ENCODE data around the gene SDC1. TPM values are rescaled to one million over a fixed set of nuclear protein-coding genes. Genes with fewer than 3 reads are reported as not detected.

Gene SDC1
- total RNA-seq, 1 donor from 2014 or later: 74.3 TPM

DNA sequence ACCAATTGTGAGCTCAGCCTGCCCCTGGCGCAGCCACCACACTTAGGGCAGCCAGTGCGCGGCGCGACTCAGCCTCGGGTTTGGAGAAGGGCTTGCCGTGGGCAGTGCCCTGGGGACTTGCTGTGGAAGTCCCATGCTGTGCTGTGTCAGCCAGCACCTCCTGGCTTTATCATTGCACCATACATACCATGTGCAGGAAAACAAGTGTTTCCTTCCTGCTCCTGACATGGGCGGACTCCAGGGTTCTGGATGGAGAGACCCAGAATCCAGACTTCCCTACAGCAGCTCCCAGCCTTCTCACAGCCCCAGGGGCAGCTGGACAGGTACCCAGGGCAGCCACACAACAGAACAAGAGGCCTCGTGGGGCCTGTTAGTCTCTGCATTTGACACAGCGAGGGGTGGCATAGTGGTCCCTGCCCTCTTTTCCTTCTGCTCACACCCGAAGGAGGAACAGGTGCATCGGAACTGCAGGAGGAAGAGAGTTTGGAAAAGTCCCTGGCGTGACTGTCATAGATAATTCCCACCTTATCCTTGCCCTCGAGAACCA, 54.2 kb downstream of the SDC1 start:
- Histone ChIP-seq H3K79me2 (ENCODE audit: insufficient read depth, low read length) (no peaks in the 10 kb centered on the region), H3K9ac (ENCODE audit: low read length) (no peak overlapping the region), H3K27me3 (ENCODE audit: insufficient read depth, low read length) (no peaks in the 10 kb centered on the region), H2AFZ (ENCODE audit: low read depth, low read length) (no peak overlapping the region), H3K36me3 (ENCODE audit: insufficient read depth, low read length) (no peaks in the 10 kb centered on the region), H3K27ac (ENCODE audit: low read depth, low read length) (no peak overlapping the region), H3K9me3 (ENCODE audit: insufficient read depth, low read depth, low read length) (no peaks in the 10 kb centered on the region), H3K4me1 (ENCODE audit: insufficient read depth, low read length) (peaks cover 34% of the 10 kb centered on the region), H3K4me2 (ENCODE audit: low read length) (no peak overlapping the region), H4K20me1 (ENCODE audit: insufficient read depth, low read length) (no peaks in the 10 kb centered on the region), H3K4me3 (ENCODE audit: insufficient read depth, low read depth, low read length) (no peak overlapping the region)
- FAIRE-seq (no peak), DNase-seq (ENCODE audit: low read depth) (no peak)
- Mint-ChIP-seq H3K27me3 (ENCODE audit: low read depth, unreplicated experiment) (peaks cover 4% of the 10 kb centered on the region), H3K4me1 (ENCODE audit: low read depth, unreplicated experiment) (peaks cover 15% of the 10 kb centered on the region), H3K27ac (ENCODE audit: unreplicated experiment) (no peak overlapping the region), H3K36me3 (ENCODE audit: low read depth, unreplicated experiment) (no peaks in the 10 kb centered on the region), H3K9me3 (ENCODE audit: unreplicated experiment) (no peaks in the 10 kb centered on the region), H3K4me3 (ENCODE audit: unreplicated experiment) (no peak overlapping the region)
- TF ChIP-seq, protein P1, sequence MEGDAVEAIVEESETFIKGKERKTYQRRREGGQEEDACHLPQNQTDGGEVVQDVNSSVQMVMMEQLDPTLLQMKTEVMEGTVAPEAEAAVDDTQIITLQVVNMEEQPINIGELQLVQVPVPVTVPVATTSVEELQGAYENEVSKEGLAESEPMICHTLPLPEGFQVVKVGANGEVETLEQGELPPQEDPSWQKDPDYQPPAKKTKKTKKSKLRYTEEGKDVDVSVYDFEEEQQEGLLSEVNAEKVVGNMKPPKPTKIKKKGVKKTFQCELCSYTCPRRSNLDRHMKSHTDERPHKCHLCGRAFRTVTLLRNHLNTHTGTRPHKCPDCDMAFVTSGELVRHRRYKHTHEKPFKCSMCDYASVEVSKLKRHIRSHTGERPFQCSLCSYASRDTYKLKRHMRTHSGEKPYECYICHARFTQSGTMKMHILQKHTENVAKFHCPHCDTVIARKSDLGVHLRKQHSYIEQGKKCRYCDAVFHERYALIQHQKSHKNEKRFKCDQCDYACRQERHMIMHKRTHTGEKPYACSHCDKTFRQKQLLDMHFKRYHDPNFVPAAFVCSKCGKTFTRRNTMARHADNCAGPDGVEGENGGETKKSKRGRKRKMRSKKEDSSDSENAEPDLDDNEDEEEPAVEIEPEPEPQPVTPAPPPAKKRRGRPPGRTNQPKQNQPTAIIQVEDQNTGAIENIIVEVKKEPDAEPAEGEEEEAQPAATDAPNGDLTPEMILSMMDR (IDR thresholded peaks at IDR 0.05; ENCODE audit: insufficient read depth, low read depth, low read length): no peak
- TF ChIP-seq EZH2 (IDR thresholded peaks at IDR 0.05; ENCODE audit: insufficient read depth, low read length): no peak

DNA sequence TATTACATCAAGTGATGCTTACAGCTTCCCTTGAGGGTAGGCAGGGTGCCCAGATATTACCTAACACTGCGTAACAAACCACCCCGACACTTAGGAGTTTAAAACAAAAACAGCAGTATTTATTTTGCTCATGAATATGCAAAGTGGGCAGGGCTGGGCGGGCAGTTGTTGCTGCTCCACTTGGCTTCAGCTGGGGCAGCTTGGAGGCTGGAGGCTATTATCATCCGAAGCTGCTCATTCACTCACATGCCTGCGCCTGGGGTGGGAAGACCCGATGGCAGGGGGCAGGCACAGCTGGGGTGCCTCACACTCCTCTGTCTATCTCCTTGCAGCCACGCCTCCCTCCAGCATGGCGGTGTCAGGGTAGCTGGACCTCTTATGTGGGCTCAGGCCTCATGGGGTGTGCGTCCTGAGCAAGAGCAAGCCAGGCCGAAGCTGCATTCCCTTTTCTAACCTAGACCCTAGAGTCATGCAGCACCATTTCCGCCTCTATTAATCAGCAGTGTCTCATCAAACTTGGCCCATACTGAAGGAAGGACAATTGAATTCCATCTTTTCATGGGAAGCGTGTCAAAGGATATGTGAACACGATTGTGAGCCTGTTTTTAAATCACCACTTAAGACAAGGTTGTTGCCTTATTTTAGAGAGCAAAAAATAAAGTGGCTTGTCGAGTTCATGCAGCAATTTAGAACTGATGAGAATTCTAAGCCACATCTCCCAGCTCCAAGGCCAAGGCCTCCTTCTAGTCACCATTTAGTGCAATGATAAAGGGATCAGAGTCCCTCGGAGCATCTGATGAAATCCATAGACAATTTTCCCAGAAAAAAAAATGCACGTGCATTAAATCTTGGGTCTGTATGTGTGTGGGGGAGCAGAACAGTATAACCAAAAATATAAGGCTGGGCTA, 54.9 kb downstream of the SDC1 start:
- H3K4me1 Mint-ChIP-seq (ENCODE audit: low read depth, unreplicated experiment): peaks cover 15% of the 10 kb centered on the region

More for the DNA sequence above, 54.9 kb downstream of the SDC1 start:
- Histone ChIP-seq H4K20me1 (ENCODE audit: insufficient read depth, low read length) (no peaks in the 10 kb centered on the region), H3K4me1 (ENCODE audit: insufficient read depth, low read length) (peaks cover 39% of the 10 kb centered on the region), H3K9ac (ENCODE audit: low read length) (no peak overlapping the region), H3K79me2 (ENCODE audit: insufficient read depth, low read length) (no peaks in the 10 kb centered on the region), H3K27ac (ENCODE audit: low read depth, low read length) (peak overlapping the region; percentile 31), H3K9me3 (ENCODE audit: insufficient read depth, low read depth, low read length) (no peaks in the 10 kb centered on the region), H3K36me3 (ENCODE audit: insufficient read depth, low read length) (no peaks in the 10 kb centered on the region), H3K4me3 (ENCODE audit: insufficient read depth, low read depth, low read length) (no peak overlapping the region), H3K4me2 (ENCODE audit: low read length) (peak overlapping the region; percentile 21), H3K27me3 (ENCODE audit: insufficient read depth, low read length) (no peaks in the 10 kb centered on the region), H2AFZ (ENCODE audit: low read depth, low read length) (peak overlapping the region; percentile 76)
- Mint-ChIP-seq H3K4me3 (ENCODE audit: unreplicated experiment) (no peak overlapping the region), H3K9me3 (ENCODE audit: unreplicated experiment) (no peaks in the 10 kb centered on the region), H3K27me3 (ENCODE audit: low read depth, unreplicated experiment) (peaks cover 4% of the 10 kb centered on the region), H3K27ac (ENCODE audit: unreplicated experiment) (no peak overlapping the region), H3K36me3 (ENCODE audit: low read depth, unreplicated experiment) (no peaks in the 10 kb centered on the region)
- DNase-seq (ENCODE audit: low read depth): peak; percentile 52
- FAIRE-seq: no peak
- TF ChIP-seq EZH2 (IDR thresholded peaks at IDR 0.05; ENCODE audit: insufficient read depth, low read length): no peak
- TF ChIP-seq, protein P1 (IDR thresholded peaks at IDR 0.05; ENCODE audit: insufficient read depth, low read depth, low read length): no peak

Data from astrocyte (in vitro differentiated cells and primary cell).